ENCODE measurements around the gene ACSF2. TPM values are rescaled to one million over a fixed set of nuclear protein-coding genes. Genes with fewer than 3 reads are reported as not detected.

Gene ACSF2
- polyA plus RNA-seq, 1 of the 3 experiments (the other 2 are of a cell fraction) = 46.6 TPM

DNA sequence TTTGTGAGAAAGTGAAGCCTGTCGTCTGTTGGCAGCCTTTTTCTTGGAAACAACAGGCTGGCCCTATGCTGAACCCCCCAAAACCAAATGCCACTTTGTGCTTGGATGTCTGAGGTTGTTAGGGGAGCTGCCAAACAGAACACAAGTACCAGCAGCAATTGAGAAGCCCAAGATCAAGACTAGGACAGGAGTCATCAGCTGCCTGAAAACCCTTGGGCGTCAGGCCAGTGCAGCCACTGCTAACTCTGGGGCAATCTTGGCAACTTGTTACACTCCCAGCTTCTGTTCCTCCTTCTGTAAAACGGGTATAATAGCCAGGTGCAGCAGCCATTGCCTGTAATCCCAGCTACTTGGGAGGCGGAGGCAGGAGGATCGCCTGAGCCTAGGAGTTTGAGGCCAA lies 19.4 kb upstream of the ACSF2 start (continued):
- no peak for TF ChIP-seq ZBTB33 (IDR thresholded peaks at IDR 0.05; ENCODE audit: borderline replicate concordance, low read depth)

DNA sequence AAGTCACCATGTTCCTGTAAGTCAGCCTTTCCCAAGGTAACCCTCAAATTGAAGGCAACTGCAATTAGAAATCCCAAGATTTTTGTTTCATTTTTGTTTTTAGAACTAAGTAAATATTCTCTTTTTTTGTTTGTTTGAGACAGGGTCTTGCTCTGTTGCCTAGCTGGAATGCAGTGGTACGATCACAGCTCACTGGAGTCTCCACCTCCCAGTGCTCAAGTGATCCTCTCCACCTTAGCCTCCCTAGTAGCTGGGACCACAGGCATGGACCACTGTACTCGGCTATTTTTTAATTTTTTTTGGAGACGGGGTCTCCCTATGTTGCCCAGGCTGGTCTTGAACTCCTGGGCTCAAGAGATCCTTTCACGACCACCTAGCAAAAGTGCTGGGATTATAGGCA lies 18.1 kb upstream of the ACSF2 start:
- DNase-seq = no peak
- ChIA-PET POLR2A (no interaction called here), CTCF (interaction anchor here (1.3 to 9.4 kb wide), 3 partner anchors 10 to 72 kb away, joined by 3 to 80 read pairs (median 12); partner anchors contain the start of gene LRRC59)
- Histone ChIP-seq H3K36me3 (replicated peaks in 1 of 2; ENCODE audit: control insufficient read depth in 1 of 2, insufficient read depth in 2 of 2, low read length in 1 of 2) (no peaks in the 10 kb centered on the region), H3K9me2 (no peaks in the 10 kb centered on the region), H3K27me3 (ENCODE audit: insufficient read depth) (peaks cover 45% of the 10 kb centered on the region), H3K9ac (no peak overlapping the region), H3K4me2 (no peak overlapping the region), H3K9me3 (no peaks in the 10 kb centered on the region), H3K27ac (ENCODE audit: low read depth in 2 of 2, low read length in 1 of 2) (no peak overlapping the region), H3F3A (replicated peaks; ENCODE audit: insufficient read depth) (no peaks in the 10 kb centered on the region), H2AFZ (ENCODE audit: low read depth) (no peak overlapping the region), H3K79me2 (ENCODE audit: insufficient read depth) (no peaks in the 10 kb centered on the region), H3K4me3 (ENCODE audit: low read depth in 2 of 2, low read length in 1 of 2) (no peak overlapping the region), H3K4me1 (ENCODE audit: control insufficient read depth in 1 of 2, insufficient read depth in 2 of 2, low read depth in 1 of 2, low read length in 1 of 2) (no peaks in the 10 kb centered on the region), H4K20me1 (ENCODE audit: insufficient read depth) (no peaks in the 10 kb centered on the region)
- TF ChIP-seq TAF1 (IDR thresholded peaks at IDR 0.05; ENCODE audit: borderline replicate concordance, low read depth, low read length) (no peak), FOXM1 (IDR thresholded peaks at IDR 0.05; ENCODE audit: low read depth) (no peak), IRF3 (IDR thresholded peaks at IDR 0.05; ENCODE audit: low read depth, low read length) (no peak), FOSL2 (IDR thresholded peaks at IDR 0.05; ENCODE audit: borderline replicate concordance, low read depth) (no peak), ELF1 (IDR thresholded peaks at IDR 0.05) (no peak), USF2 (IDR thresholded peaks at IDR 0.05; ENCODE audit: borderline replicate concordance, low read depth, low read length) (no peak), TEAD4 (IDR thresholded peaks at IDR 0.05; ENCODE audit: borderline replicate concordance, insufficient read depth) (no peak), JUND (IDR thresholded peaks at IDR 0.05) (no peak), SMC3 (IDR thresholded peaks at IDR 0.05; ENCODE audit: low read depth, low read length) (no peak), TCF12 (IDR thresholded peaks at IDR 0.05) (no peak), CHD2 (IDR thresholded peaks at IDR 0.05; ENCODE audit: low read length, partially characterized antibody) (no peak), RAD21 (IDR thresholded peaks at IDR 0.05; ENCODE audit: low read length) (no peak), FOXJ3 (CRISPR knock-in tag; IDR thresholded peaks at IDR 0.05) (no peak)
- TF ChIP-seq, protein P1, sequence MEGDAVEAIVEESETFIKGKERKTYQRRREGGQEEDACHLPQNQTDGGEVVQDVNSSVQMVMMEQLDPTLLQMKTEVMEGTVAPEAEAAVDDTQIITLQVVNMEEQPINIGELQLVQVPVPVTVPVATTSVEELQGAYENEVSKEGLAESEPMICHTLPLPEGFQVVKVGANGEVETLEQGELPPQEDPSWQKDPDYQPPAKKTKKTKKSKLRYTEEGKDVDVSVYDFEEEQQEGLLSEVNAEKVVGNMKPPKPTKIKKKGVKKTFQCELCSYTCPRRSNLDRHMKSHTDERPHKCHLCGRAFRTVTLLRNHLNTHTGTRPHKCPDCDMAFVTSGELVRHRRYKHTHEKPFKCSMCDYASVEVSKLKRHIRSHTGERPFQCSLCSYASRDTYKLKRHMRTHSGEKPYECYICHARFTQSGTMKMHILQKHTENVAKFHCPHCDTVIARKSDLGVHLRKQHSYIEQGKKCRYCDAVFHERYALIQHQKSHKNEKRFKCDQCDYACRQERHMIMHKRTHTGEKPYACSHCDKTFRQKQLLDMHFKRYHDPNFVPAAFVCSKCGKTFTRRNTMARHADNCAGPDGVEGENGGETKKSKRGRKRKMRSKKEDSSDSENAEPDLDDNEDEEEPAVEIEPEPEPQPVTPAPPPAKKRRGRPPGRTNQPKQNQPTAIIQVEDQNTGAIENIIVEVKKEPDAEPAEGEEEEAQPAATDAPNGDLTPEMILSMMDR (IDR thresholded peaks at IDR 0.05) = no peak
- TF ChIP-seq, protein P2, sequence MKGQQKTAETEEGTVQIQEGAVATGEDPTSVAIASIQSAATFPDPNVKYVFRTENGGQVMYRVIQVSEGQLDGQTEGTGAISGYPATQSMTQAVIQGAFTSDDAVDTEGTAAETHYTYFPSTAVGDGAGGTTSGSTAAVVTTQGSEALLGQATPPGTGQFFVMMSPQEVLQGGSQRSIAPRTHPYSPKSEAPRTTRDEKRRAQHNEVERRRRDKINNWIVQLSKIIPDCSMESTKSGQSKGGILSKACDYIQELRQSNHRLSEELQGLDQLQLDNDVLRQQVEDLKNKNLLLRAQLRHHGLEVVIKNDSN (IDR thresholded peaks at IDR 0.05; ENCODE audit: borderline replicate concordance, low read depth) = no peak
- WGBS (ENCODE audit: low lambda C conversion rate) = 51% methylated on average over 4 of the region's 4 CpGs

All from SK-N-SH (cell line).